GM12892 (cell line): ENCODE measurements around the gene TMC7.
A peak's percentile ranks its signal among the peaks of the same experiment; 100 is the strongest.

Experiments
- POLR2A ChIP-seq: IDR thresholded peaks from 2 replicates; pipeline ENCODE4 v1.6.1; 2011; ENCODE audit warnings: low read depth, low read length, control low read depth
- POLR2AphosphoS5 ChIP-seq: IDR thresholded peaks from 2 replicates; pipeline ENCODE4 v1.6.1; 2011; ENCODE audit warnings: low read depth, low read length, control low read depth
- TAF1 ChIP-seq: IDR thresholded peaks from 2 replicates; pipeline ENCODE4 v1.6.1; 2011; ENCODE audit warnings: low read depth, mild to moderate bottlenecking, control low read depth, low read length, borderline replicate concordance

DNA sequence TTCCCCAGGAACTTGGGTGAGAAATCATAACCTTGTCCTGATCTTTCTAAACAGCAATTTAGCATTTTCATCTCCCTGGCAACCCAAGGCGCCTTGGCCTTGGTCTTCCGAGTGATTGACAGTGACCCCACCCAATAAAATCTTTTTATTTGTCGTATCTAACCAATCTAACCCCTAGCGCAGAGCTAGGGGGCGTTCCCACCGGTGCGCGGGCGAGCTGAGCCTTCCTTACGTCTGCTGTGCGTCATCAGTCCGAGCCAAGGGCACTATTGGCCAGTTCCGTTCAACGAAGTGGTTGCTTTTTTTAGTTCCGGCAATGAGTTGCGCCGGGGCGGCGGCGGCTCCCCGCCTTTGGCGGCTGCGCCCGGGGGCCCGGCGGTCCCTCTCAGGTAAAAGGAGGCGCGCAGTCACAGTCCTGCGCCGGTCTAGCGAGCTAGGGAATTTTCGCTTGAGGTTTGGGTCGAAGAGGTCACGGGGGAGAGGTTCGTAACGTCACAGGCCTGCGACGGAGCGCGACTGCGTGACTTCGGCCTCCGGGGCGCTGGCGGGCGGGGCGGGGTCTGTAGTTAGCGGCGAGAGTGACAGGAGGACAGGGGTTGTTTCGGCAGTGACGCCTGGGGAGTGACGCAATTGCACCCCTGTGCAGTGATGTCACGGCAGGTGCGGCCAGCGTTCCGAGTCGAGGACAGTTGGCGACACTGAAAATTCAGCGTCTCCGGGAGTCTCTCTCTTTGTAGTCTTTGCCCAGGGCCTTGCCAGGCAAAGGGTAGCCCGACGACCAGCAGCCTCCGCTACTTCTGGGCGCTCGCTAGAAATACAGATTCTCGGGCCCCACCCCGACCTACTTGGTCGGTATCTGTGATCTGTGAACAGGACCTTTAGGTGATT lies 83.9 kb downstream of the TMC7 start, which contains the start of gene COQ7:
- 0 out of 2 replicates have a peak, but pooled peaks have one; percentile 35 for TF ChIP-seq POLR2AphosphoS5
- TF ChIP-seq POLR2A: peak; percentile 68; the same call in 1 of the 2 replicates
- TF ChIP-seq TAF1: 0 out of 2 replicates have a peak, but pooled peaks have one; percentile 35
